HG02943 (cell line): ENCODE data around the gene LMF1.

Experiments
- ATAC-seq: cut with Tn5 transposase; IDR thresholded peaks from one replicate; pipeline ENCODE4 v1.9.1; 2021; ENCODE audit warnings: mild to moderate bottlenecking, low read depth, moderate library complexity; ENCODE audit not compliant: unreplicated experiment

Gene LMF1

DNA sequence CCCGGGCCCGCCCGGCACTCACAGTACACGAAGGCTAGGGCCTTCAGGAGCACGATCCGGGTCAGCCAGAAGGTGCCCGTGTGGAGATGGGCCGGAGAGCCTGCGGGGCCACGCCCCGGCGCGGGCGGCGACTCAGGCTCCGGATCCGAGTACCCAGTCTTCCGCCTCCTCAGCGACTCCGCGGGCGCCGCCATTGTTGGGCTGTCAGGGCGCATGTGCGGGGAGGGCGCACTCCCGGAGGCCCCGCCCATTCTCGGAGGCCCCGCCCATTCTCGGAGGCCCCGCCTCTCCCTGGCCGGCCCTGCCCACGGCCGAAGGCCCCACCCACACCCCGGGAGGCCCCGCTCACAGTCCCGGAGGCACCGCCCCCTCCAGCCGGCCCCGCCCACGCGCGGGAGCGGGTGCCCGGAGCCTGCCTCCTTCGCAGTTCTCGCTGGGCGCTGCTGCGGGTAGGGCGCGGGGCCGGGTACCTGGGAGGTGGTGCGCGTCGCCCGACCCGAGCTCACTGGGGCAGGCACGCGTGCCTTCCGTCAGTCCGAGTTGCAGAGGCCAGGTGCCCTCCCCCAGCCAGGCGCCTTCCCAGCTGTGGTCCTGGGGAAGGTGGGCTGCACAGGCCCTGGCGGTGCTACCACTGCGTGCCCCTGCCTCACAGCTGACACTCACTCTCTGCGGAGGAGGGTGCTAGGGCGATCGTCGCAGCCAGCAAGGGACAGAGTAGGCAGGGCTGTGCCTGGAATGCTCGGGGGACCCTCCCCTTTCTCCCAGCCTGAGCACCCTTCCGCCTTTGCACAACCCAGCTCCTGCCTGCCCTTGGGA lies at the start of gene LMF1:
Gene LMF1, minus strand, starts transcription at position 219 of the 816 bp plus-strand sequence. Its CDS starts 4 bp downstream, at position 215.
- peak; percentile 75 for ATAC-seq

DNA sequence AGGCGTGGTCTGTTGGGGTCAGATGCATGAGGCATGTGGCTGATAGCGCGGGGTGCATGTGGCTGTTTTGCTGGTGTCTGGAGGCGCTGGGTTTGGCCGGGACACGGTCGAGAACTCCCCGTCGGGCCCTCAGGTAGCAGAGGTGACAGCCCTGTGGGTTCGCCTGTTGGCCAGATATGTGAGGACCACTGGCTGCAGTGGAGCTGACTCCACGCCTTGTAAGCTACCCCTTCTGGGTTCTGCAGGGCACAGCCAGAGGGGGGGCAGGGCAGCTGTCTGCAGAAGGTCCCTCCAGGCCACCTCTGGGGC lies 49.3 kb upstream of the LMF1 start:
- ATAC-seq = no peak

DNA sequence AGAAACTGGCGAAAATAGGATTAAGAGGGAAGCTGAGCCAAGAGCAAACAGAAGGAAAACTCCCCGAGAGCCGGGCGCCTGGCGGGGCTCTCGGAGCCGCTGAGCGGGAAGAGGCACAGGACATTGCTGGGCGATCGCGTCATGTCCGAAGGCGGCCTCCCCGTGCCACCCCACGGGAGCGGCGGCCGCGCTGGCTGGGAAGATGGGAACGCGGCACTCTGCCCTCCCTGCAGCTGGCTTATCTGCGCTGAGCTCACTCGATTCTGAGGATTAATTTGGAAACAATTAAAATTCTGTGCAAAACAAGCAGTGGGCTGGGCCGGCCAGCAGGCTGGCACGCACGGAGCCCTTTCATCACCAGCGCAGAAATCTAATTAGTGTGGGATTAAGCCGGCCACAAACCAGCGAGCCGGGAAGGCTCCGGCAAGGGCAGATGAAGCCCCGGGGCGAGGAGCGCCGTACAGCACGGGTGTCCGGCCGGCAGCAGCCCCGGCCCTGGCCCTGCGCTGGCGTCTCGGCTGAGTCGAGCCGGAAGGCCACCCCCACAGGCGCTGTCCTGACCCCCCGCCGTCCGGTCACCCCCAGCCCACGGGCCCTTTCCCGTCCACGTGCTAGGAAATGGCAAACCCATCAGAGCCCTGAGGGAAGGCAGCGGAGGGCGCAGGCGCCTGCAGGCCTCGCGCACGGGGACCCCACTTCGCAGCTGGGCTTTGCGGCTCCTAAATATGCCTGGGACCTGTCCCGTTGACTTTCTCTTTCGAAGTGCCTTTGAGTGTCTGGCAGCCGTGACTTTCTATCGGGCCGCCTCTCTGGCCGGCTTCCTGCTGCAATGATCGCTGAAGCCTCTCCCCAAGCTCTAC lies 48.7 kb upstream of the LMF1 start:
- ATAC-seq = no peak

DNA sequence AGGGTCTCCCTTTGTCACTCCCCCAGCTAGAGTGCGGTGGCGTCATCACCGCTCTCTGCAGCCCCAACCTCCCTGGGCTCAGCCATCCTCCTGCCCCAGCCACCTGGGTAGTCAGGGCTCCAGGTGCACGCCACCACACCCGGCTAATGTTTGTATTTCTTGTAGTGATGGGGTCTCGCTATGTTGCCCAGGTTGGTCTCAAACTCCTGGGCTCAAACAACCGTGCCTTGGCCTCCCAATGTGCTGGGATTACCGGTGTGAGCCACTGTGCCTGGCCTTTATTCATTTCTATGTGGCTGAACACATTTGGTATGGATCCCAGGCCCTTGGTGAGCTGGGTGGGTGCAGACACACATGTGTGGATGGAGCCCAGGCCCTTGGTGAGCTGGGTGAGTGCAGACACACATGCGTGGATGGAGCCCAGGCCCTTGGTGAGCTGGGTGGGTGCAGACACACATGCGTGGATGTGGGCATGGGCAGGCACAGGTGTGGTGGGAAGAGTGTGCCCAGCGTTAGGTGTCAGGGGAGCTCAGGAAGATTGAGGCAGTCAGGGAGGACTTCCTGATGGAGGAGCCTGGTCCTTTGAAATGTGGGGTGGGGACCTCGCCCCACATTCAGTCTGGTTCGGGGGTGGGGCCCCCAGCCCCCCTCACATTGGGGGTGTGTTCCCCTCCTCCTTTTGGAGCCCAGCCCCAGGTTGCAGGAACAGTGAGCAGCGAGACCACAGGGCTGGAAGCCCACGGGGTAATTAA lies 47.8 kb upstream of the LMF1 start:
- no peak for ATAC-seq

DNA sequence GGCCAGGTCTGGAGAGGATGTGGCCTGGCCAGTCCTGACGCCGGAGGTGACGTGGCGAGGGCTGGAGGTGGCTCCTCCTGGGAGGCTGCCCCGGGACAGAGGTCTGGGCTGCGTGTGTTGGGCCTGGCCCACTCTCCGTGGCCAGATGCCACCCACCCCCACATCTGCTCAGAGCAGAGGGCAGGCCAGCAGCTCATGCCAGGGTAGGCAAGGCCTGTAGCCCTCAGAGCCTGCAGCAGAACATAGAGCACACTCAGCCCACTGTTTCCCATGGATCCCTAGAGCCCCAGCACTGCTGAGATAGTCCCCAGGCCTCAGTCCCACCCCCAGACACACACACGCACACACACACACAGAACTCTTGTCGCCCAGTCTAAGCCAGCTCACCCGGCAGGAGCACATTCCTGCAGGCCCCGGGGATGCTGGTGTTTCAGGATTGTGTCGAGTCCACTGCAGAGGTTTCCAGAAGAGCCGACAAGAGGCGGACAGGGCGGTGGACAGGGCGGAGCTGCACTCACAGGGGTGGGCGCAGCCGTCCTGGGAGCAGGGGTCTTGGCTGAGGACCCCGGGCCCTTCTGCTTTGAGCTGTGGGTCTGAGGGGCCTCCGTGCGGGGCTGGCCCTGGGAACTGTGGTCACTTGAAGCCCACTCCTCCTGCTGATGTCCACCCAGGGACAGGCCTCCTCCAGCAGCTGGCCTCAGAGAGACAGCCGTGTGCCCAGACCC lies 44.1 kb upstream of the LMF1 start:
- ATAC-seq = no peak

DNA sequence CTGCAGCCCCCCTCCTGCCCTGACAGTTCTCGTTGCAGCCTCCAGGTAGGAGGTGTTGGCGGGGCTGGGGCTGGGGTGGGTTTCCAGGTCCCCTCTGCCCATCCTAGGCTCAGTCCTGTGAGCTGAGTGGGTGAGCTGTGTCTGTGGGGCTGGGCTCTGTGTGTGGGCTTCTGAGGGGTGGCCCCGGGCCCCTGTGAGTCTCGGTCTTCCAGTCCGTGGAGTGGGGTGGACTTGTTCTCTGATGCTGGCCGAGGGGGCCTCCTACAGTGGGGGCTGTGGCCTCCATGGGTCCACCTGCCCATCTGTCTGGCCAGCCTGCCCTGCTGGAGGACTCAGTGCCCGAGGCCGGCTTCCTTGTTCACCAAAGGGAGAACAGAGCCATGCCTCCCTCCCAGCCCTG lies 43.4 kb upstream of the LMF1 start:
- ATAC-seq = no peak

DNA sequence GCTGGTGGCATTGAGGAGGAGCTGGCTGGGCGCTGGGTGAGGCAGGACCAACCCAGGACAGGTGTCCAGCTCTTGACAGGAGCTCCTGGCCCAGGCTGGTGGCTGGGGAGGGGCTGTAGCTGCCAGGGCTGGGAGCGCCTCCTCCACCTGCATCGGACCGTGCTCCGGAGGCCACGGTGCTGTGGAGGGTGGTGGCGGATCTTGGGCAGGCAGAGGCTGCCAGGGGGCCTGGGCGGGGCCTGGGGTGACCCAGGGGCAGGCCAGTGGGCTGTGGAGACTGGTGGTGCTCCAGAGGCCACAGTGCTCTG lies 42.8 kb upstream of the LMF1 start:
- no peak for ATAC-seq

DNA sequence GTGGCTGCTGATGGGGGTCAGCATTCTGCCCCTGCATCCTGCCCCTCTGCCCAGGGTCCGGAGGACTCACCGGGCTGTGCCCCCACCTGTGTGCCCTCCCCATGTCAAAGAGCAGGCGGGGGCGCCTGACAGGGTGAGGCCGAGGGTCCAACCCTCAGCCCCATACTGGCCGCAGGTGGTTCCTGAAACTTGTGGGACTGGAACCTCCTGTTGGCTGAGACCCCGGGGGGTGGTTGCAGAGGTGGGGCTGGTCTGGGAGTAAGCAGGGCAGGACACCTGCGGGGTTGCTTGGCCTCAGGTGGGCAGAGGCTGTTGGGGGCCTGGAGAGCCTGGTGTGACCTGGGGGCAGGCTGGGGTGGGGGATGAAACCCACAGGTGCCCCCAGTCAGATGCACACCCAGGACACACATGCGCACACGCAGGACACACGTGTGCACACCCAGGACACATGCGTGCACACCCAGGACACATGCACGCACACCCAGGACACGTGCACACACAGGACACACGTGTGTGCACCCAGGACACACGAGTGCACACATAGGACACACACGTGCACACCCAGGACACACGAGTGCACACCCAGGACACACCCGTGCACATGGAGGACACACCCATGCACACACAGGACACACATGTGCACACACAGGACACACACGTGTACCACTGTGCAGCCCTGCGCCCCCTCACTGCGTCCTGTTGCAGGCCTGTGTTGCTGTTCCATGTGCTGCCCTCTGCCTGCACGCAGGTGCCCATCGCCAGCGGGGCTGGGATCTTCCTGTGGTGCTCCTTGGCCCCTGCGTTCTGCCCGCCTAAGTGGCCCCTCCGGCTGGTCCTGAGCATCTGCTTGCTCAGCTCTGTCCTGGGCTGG lies 42.2 kb upstream of the LMF1 start:
- no peak for ATAC-seq

DNA sequence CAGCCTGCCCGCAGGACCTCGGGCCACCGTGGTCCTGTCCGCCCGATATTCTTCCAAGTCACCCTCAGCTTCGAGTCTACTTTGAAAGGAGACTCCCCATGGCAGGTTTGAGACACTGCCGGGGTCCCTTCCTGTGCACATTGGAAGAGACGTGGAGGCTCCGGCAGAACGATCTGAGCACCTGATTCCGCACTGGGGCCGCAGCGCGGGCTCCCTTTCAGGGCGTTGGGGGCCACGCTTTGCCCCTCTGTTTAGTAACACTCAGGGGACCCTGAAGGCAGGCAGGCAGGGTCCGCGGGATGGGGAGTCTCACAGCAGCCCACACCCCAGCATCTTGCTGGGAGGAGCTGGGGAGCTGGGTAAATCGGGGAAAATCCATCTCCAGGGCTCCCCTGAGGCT lies 41.4 kb upstream of the LMF1 start:
- ATAC-seq = no peak

DNA sequence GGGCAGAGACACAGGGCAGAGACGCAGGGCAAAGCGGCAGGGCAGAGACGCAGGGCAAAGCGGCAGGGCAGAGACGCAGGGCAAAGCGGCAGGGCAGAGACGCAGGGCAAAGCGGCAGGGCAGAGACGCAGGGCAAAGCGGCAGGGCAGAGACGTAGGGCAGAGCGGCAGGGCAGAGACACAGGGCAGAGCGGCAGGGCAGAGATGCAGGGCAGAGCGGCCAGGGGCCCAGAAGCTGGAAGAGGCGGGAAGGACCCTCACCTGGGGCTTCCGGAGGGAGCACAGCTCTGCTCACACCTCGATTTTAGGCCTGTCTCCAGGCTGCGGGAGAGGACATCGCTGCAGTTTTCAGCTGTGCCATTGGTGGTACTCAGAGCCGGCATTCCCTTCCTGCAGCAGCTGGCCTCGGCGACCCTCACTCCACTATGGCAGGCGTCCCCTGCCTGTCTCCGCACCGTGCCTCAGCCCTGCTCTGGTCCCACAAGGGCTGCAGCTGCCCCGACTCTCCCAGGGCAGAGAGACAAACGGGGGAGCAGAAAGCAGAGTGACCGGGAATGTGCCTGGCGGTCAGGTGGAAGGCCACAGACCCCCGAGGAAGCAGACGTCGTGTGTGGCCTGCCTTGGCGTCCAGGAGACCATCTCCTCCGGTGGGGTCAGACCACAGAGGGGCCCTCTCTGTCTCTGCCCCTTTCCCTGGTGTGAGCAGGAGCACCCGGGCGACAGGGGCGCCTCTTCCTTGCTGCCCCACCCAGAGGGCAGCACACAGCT lies 40.7 kb upstream of the LMF1 start:
- no peak for ATAC-seq

DNA sequence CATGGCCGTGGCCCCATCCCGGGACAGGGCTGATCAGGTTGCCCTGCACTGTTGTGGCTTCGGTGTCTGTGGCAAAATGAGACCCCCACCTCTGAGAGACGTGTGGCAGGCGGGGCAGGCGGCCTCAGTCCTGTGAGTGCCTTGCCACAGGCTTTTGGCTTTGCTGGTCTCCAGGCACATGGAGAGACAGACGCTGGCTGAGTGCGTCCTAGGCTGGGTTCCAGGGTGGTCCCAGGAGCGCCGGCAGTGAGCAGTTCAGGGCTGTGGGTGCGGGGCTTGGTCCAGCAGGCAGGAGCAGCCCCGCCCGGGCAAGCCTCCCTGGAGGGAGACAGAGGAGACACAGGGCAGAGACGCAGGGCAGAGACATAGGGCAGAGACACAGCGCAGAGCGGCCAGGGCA lies 40.0 kb upstream of the LMF1 start:
- ATAC-seq = no peak

DNA sequence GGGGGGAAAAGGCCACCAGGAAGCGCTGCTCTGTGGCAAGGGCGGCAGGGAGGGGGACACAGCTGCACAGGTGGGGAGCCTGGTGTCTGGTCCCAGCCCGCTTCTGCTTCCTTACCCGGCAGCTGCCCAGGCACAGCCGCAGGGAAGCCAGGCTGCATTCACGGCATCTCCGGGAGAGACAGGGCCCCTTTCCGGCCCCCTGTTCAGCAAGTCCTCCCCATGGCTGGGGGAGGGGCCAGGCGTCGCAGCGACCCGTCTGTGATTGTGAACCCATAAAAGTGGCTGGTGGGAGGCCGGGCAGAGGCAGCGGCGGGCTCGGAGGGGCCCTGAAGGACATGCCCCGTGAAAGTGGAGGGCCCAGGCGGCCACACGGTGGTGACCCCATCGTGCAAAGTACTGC lies 39.5 kb upstream of the LMF1 start:
- ATAC-seq = no peak

DNA sequence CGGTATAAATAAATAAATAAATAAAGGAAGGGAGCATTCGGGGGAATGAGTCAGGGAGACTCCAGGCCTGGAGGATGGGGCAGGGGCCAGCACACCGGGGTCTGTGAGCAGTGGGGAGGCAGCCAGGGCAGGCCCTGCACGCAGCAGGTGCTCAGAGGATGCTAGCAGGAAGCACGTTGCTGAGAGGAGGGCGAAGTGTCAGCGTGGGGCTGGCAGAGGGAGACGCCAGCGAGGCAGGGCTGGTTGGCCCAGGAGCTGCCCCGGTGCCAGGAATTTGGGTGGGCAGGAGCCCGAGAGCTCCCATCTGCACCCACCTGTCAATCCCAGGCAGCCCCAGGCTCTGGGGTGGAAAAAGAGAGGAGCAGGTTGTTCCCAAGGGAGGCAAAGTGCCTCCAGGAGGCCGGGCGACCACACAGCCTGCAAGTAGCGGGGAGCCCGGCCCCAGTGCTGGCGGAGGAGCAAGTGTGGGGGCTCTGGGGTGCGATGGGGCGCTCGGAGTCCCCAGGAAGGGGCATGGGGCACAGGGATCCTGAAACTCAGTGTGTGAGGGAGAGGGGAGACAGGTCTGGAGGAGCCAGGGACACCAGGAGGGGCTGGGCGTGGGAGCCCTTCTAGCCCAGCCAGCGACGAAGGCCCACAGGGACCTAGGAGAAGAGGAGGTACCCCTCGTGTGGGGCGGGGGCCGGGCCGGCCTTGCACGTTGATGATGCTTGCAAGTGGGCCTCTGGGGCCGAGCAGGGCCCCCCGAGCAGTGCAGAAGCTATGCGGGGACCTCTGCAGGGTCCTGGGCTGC lies 38.8 kb upstream of the LMF1 start:
- no peak for ATAC-seq

DNA sequence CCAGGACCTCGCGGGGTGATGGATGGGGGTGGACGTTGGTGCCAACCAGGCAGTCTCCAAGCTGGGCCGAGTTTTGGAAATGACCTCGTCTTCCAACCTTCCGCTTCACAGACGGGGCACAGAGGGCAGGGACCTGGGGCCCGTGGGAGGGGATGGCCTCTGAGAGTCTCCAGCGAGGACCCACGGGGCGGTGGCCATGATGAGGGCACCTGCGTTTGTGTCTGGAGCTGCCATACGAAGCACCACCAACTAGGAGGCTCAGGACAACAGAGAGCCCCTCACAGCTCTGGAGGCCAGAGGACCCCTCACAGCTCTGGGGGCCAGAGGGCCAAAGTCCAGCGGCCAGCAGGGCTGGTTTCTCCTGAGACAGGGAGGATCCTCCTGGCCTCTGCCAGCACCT lies 37.3 kb upstream of the LMF1 start:
- no peak for ATAC-seq

DNA sequence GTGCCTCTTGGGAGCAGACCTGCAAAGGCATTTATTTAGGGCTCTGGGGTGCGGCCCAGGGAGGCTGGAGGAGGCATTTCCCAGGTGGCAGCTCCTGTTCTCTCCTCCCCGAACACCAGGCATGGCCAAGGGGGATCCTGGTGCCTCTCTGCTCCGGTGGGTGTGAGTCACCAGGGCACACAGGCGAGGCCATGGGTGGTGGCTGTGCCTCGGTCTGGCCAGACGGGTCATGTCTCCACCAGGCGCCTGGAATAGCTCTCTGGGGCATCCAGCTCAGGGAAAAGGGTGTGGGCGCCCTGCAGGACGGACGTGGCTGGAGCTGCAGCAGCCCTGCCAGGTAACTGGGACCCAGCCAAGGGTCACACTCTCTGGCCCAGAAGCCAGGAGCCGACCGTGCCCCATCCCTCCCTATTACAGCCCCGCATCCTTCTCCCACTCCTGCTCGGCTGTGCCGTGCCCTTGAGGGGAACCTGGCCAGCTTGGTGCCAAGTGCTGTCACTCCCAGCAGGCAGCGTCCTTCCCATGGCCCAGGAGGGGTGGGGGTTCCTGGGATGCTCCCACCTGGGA lies 36.6 kb upstream of the LMF1 start:
- ATAC-seq = no peak

DNA sequence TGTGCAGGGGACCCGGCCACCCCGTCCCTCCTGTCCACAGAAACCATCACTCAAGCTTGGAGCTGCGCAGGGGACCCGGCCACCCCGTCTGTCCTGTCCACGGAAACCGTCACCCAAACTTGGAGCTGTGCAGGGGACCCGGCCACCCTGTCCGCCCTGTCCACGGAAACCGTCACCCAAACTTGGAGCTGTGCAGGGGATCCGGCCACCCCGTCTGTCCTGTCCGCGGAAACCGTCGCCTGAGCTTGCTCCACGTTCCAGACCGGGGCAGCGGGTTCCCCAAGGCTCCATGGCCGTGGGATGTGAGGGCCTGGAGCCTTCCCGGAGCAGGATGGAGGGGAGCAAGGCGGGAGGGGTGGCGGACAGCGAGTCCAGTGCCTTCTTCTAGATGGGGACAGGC lies 36.0 kb upstream of the LMF1 start:
- ATAC-seq = no peak

DNA sequence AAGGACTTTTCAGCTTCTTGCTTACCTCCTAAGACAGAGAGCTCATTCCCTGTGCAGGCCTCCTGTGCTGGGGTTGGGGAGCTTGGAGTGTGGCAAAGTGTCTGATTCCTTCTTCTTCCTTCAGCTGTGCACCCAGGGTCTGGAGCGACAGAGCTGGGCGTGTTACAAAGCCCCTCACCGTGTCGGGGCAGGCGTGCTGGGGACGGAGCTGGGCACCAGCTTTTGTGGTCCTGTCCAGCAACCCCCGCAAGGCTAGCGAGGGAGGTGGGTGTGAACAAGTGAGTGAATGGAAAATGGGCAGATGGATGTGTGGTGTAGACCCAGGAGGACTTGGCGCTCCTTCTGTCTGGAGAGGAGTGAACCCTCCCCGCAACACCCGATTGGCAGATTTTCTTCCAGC lies 34.5 kb upstream of the LMF1 start:
- no peak for ATAC-seq
